ENCODE measurements around the gene CENPV. TPM values are rescaled to one million over a fixed set of nuclear protein-coding genes. Genes with fewer than 3 reads are reported as not detected.

CENPV gene
- total and polyA plus RNA-seq, 2 of the 13 experiments (the other 11 are each of a cell fraction or from before 2014, with no cell fraction given), result 193 to 292 TPM

DNA sequence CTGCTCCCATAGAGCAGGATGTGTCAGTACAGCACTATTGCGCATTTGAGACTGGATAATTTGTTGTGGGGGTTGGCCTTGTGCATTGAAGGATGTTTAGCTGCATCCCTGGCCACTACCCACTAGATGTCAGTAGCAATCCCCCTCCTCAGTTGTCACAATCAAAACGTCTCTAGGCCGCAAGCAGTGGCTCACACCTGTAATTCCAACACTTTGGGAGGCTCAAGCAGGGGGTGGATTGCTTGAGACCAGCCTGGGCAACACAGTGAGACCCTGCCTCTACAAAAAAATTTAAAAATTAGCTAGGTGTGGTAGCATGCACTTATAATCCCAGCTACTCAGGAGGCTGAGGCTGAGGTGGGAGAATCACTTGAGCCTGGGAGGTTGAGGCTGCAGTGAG is 48.4 kb downstream of the CENPV start (continued):
- TF ChIP-seq, protein P1, sequence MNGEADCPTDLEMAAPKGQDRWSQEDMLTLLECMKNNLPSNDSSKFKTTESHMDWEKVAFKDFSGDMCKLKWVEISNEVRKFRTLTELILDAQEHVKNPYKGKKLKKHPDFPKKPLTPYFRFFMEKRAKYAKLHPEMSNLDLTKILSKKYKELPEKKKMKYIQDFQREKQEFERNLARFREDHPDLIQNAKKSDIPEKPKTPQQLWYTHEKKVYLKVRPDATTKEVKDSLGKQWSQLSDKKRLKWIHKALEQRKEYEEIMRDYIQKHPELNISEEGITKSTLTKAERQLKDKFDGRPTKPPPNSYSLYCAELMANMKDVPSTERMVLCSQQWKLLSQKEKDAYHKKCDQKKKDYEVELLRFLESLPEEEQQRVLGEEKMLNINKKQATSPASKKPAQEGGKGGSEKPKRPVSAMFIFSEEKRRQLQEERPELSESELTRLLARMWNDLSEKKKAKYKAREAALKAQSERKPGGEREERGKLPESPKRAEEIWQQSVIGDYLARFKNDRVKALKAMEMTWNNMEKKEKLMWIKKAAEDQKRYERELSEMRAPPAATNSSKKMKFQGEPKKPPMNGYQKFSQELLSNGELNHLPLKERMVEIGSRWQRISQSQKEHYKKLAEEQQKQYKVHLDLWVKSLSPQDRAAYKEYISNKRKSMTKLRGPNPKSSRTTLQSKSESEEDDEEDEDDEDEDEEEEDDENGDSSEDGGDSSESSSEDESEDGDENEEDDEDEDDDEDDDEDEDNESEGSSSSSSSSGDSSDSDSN (CRISPR knock-in tag; IDR thresholded peaks at IDR 0.05), result 0 out of 2 replicates have a peak, but pooled peaks have one; percentile 20
- TF ChIP-seq, protein P2, sequence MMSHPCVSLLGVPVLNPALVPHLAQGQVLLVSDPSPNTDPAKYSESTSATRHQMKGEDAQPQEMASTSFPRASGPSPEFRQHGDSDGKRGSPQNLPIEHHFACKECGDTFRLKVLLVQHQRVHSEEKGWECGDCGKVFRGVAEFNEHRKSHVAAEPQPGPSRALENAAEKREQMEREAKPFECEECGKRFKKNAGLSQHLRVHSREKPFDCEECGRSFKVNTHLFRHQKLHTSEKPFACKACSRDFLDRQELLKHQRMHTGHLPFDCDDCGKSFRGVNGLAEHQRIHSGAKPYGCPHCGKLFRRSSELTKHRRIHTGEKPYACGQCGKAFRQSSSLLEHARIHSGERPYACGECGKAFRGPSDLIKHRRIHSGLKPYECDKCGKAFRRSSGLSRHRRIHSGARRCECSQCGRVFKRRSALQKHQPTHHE (CRISPR knock-in tag; IDR thresholded peaks at IDR 0.05; ENCODE audit: borderline replicate concordance), result no peak
- no peak for TF ChIP-seq KMT2B (CRISPR knock-in tag; IDR thresholded peaks at IDR 0.05)
- TF ChIP-seq, protein P3, sequence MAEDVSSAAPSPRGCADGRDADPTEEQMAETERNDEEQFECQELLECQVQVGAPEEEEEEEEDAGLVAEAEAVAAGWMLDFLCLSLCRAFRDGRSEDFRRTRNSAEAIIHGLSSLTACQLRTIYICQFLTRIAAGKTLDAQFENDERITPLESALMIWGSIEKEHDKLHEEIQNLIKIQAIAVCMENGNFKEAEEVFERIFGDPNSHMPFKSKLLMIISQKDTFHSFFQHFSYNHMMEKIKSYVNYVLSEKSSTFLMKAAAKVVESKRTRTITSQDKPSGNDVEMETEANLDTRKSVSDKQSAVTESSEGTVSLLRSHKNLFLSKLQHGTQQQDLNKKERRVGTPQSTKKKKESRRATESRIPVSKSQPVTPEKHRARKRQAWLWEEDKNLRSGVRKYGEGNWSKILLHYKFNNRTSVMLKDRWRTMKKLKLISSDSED (CRISPR knock-in tag; IDR thresholded peaks at IDR 0.05), result no peak
- no peak for TF ChIP-seq FOXP1 (IDR thresholded peaks at IDR 0.05)
- 0 out of 2 replicates have a peak, but pooled peaks have one; percentile 6 for TF ChIP-seq FOXP1 (CRISPR knock-in tag; IDR thresholded peaks at IDR 0.05)
- TF ChIP-seq MED13 (CRISPR knock-in tag; IDR thresholded peaks at IDR 0.05), result no peak
- no peak for TF ChIP-seq RFX3 (CRISPR knock-in tag; IDR thresholded peaks at IDR 0.05)
- TF ChIP-seq ZNF546 (CRISPR knock-in tag; conservative IDR thresholded peaks at IDR 0.05), result no peak
- peak; percentile 9 for TF ChIP-seq TEAD3 (CRISPR knock-in tag; optimal IDR thresholded peaks at IDR 0.05; ENCODE audit: borderline replicate concordance)
- TF ChIP-seq AKAP8 (CRISPR knock-in tag; IDR thresholded peaks at IDR 0.05), result no peak
- TF ChIP-seq, protein P4, sequence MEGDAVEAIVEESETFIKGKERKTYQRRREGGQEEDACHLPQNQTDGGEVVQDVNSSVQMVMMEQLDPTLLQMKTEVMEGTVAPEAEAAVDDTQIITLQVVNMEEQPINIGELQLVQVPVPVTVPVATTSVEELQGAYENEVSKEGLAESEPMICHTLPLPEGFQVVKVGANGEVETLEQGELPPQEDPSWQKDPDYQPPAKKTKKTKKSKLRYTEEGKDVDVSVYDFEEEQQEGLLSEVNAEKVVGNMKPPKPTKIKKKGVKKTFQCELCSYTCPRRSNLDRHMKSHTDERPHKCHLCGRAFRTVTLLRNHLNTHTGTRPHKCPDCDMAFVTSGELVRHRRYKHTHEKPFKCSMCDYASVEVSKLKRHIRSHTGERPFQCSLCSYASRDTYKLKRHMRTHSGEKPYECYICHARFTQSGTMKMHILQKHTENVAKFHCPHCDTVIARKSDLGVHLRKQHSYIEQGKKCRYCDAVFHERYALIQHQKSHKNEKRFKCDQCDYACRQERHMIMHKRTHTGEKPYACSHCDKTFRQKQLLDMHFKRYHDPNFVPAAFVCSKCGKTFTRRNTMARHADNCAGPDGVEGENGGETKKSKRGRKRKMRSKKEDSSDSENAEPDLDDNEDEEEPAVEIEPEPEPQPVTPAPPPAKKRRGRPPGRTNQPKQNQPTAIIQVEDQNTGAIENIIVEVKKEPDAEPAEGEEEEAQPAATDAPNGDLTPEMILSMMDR (CRISPR knock-in tag; IDR thresholded peaks at IDR 0.05), result peak; percentile 86
- TF ChIP-seq, protein P5, sequence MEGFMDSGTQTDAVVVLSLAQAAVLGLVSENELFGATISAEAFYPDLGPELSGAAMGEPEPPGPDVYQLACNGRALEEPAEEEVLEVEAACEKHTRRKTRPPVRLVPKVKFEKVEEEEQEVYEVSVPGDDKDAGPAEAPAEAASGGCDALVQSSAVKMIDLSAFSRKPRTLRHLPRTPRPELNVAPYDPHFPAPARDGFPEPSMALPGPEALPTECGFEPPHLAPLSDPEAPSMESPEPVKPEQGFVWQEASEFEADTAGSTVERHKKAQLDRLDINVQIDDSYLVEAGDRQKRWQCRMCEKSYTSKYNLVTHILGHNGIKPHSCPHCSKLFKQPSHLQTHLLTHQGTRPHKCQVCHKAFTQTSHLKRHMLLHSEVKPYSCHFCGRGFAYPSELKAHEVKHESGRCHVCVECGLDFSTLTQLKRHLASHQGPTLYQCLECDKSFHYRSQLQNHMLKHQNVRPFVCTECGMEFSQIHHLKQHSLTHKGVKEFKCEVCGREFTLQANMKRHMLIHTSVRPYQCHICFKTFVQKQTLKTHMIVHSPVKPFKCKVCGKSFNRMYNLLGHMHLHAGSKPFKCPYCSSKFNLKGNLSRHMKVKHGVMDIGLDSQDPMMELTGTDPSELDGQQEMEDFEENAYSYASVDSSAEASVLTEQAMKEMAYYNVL (CRISPR knock-in tag; IDR thresholded peaks at IDR 0.05; ENCODE audit: borderline replicate concordance), result 0 out of 2 replicates have a peak, but pooled peaks have one; percentile 17
- TF ChIP-seq ZNF382 (CRISPR knock-in tag; IDR thresholded peaks at IDR 0.05; ENCODE audit: borderline replicate concordance), result no peak
- peak; percentile 40; the same call in 1 of the 2 replicates for TF ChIP-seq GATAD2A (CRISPR knock-in tag; IDR thresholded peaks at IDR 0.05)
- TF ChIP-seq, protein P6, sequence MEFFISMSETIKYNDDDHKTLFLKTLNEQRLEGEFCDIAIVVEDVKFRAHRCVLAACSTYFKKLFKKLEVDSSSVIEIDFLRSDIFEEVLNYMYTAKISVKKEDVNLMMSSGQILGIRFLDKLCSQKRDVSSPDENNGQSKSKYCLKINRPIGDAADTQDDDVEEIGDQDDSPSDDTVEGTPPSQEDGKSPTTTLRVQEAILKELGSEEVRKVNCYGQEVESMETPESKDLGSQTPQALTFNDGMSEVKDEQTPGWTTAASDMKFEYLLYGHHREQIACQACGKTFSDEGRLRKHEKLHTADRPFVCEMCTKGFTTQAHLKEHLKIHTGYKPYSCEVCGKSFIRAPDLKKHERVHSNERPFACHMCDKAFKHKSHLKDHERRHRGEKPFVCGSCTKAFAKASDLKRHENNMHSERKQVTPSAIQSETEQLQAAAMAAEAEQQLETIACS (CRISPR knock-in tag; IDR thresholded peaks at IDR 0.05), result no peak
- TF ChIP-seq ZNF460 (CRISPR knock-in tag; IDR thresholded peaks at IDR 0.05; ENCODE audit: borderline replicate concordance), result peak; percentile 24; the same call in 1 of the 2 replicates
- peak; percentile 73 for TF ChIP-seq STAG1 (CRISPR knock-in tag; IDR thresholded peaks at IDR 0.05)
- TF ChIP-seq HOXA3 (CRISPR knock-in tag; IDR thresholded peaks at IDR 0.05), result 0 out of 2 replicates have a peak, but pooled peaks have one; percentile 15
- TF ChIP-seq CEBPG (CRISPR knock-in tag; IDR thresholded peaks at IDR 0.05), result peak; percentile 37

Measured in HepG2 (cell line).